NCI-H1436 treated with DMSO at 0.1 percent for 48 hours (cell line): ENCODE data around the gene UBR3.
"Not testable (repeated sequence)": the region's sequence is repeated elsewhere in the genome, so short reads cannot be mapped to it uniquely, and the experiment has no call there.

Source experiments
- DNase-seq: peaks from one replicate; lab custom pipeline; 2025; lab: John Stamatoyannopoulos, UW

UBR3 gene

GRCh38 chr2:169822785-169823392 is 4.4 kb upstream of the UBR3 start:
- no peak for DNase-seq

- no peak for DNase-seq
Measured at GRCh38 chr2:169823996-169824372, 3.3 kb upstream of the UBR3 start.

- peak; percentile 49 for DNase-seq
Measured at GRCh38 chr2:169824373-169825333, 2.6 kb upstream of the UBR3 start, which contains the start of gene METTL5. Gene METTL5 (minus strand): TSS chr2:169824905. CDS start chr2:169824597, 308 bp downstream.

GRCh38 chr2:169828141-169828811 is 1.0 kb downstream of the UBR3 start:
- DNase-seq = no peak

- no peak for DNase-seq
Measured at GRCh38 chr2:169834401-169834800, 7.1 kb downstream of the UBR3 start.

GRCh38 chr2:169838743-169839489 is 11.7 kb downstream of the UBR3 start:
- no peak for DNase-seq

GRCh38 chr2:169839954-169840746 is 12.9 kb downstream of the UBR3 start:
- no peak for DNase-seq

GRCh38 chr2:169840747-169841142 is 13.5 kb downstream of the UBR3 start:
- no peak for DNase-seq

GRCh38 chr2:169841625-169842024 is 14.4 kb downstream of the UBR3 start:
- not testable (repeated sequence) for DNase-seq

GRCh38 chr2:169845016-169845415 is 17.8 kb downstream of the UBR3 start:
- DNase-seq = no peak

GRCh38 chr2:169848959-169849693 is 21.9 kb downstream of the UBR3 start:
- DNase-seq = not testable (repeated sequence)

GRCh38 chr2:169849710-169850109 is 22.5 kb downstream of the UBR3 start:
- DNase-seq = no peak

GRCh38 chr2:169853041-169853668 is 25.9 kb downstream of the UBR3 start:
- DNase-seq = no peak

- not testable (repeated sequence) for DNase-seq
Measured at GRCh38 chr2:169855281-169856258, 28.3 kb downstream of the UBR3 start.

GRCh38 chr2:169859423-169859822 is 32.2 kb downstream of the UBR3 start:
- no peak for DNase-seq

GRCh38 chr2:169860149-169860548 is 32.9 kb downstream of the UBR3 start:
- DNase-seq = no peak

GRCh38 chr2:169862816-169863215 is 35.6 kb downstream of the UBR3 start:
- DNase-seq = no peak

GRCh38 chr2:169865492-169865891 is 38.2 kb downstream of the UBR3 start:
- no peak for DNase-seq

GRCh38 chr2:169866230-169866629 is 39.0 kb downstream of the UBR3 start:
- not testable (repeated sequence) for DNase-seq
